Measurements from ENCODE around the gene CYGB. TPM values are rescaled to one million over a fixed set of nuclear protein-coding genes. Genes with fewer than 3 reads are reported as not detected.
"Not testable (repeated sequence)": the region's sequence is repeated elsewhere in the genome, so short reads cannot be mapped to it uniquely, and the experiment has no call there.

Gene CYGB
- total RNA-seq, 1 experiment from 2014 or later, result 4.4 TPM

DNA sequence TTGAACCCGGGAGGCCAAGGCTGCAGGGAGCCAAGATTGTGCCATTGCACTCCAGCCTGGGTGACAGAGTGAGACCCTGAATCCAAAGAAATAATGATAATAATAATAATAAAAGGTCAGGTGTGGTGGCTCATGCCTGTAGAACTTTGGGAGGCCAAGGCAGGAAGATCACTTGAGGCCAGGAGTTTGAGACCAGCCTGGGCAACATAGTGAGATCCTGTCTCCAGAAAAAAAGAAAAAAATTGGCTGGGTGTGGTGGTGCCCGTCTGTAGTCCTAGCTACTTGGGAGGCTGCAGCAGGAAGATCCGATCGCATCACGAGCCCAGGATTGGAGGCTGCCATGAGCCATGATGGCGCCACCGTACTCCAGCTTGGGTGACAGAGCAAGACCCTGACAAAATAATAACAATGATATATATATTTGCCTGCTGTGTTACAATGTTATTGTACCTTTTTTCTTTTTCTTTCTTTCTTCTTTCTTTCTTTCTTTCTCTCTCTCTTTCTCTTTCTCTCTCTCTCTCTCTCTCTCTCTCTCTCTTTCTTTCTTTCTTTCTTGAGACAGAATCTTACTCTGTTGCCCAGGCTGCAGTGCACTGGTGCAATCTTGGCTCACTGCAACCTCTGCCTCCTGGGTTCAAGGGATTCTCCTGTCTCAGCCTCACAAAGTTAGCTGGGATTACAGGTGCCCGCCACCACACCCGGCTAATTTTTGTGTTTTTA, 3.7 kb downstream of the CYGB start:
- peaks cover 52% of the 10 kb centered on the region for H3K4me1 ChIP-seq (replicated peaks)
- not testable (repeated sequence) for H3K4me3 ChIP-seq; H3K27me3 ChIP-seq (replicated peaks); H3K27ac ChIP-seq; DNase-seq (ENCODE audit: low read depth in 1 of 2, low spot score in 2 of 2); H3K9me3 ChIP-seq (replicated peaks); H3K36me3 ChIP-seq

DNA sequence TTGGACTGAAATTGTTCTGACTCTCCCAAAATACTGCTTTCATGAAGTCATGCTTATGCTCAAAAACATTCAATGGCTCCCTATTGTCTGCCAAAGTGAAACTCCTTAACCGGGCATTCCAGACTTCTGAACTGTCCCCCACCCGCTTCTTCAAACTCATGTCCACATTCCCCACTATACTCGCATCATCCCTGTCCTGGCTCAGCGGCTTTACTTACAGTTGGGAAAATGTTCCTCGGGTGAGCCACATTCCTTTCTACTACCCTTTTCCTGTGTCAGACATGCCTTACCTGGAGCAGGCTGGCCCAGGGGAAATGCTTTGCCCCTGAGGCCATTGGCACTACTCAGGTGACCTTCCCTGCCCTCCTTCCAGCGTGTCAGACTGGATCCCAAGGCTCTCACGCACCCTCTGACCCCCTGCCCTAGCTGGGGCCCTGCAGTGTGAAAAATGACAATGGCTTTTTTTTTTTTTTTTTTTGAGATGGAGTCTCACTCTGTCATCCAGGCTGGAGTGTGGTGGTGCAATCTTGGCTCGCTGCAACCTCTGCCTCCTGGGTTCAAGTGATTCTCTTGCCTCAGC, 5.3 kb downstream of the CYGB start:
- H3K27ac ChIP-seq, result peak overlapping the region; percentile 88
- H3K9me3 ChIP-seq (replicated peaks), result no peaks in the 10 kb centered on the region
- no peak overlapping the region for H3K4me3 ChIP-seq
- no peaks in the 10 kb centered on the region for H3K36me3 ChIP-seq
- peak; percentile 66 to 76 for DNase-seq (ENCODE audit: low read depth in 1 of 2, low spot score in 2 of 2)
- peaks cover 58% of the 10 kb centered on the region for H3K4me1 ChIP-seq (replicated peaks)
- H3K27me3 ChIP-seq (replicated peaks), result no peaks in the 10 kb centered on the region

DNA sequence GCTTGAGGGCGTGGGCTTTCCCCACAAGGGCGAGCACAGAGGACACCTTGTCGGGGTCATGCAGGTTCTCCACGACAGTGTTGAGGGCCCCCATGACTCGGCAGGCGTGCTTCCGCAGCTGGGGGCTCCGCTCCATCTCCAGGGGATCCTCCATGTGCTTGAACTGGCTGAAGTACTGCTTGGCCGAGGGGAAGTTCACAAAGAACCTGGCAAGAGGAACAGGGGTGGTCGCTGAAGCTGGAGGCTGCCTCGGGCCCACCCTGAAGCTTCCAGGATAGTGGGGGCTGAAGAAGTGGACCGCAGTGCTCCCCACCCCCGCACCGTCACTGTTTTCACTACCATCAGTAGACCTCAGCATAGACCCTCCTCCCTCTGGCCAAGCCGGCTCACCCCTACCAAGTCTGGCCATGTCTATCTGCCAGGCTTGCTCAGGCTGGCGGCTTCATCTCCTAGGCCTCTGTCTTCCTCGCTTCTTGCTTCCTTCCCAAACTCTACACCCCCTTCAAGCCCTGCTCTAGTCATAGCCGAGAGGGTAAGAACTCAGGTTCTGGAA, 5.9 kb downstream of the CYGB start:
- DNase-seq (ENCODE audit: low read depth in 1 of 2, low spot score in 2 of 2), result no peak
- H3K27me3 ChIP-seq (replicated peaks), result no peaks in the 10 kb centered on the region
- H3K4me1 ChIP-seq (replicated peaks), result peaks cover 57% of the 10 kb centered on the region
- H3K4me3 ChIP-seq, result no peak overlapping the region
- H3K9me3 ChIP-seq (replicated peaks), result no peaks in the 10 kb centered on the region
- peak overlapping the region; percentile 88 for H3K27ac ChIP-seq
- H3K36me3 ChIP-seq, result no peaks in the 10 kb centered on the region

DNA sequence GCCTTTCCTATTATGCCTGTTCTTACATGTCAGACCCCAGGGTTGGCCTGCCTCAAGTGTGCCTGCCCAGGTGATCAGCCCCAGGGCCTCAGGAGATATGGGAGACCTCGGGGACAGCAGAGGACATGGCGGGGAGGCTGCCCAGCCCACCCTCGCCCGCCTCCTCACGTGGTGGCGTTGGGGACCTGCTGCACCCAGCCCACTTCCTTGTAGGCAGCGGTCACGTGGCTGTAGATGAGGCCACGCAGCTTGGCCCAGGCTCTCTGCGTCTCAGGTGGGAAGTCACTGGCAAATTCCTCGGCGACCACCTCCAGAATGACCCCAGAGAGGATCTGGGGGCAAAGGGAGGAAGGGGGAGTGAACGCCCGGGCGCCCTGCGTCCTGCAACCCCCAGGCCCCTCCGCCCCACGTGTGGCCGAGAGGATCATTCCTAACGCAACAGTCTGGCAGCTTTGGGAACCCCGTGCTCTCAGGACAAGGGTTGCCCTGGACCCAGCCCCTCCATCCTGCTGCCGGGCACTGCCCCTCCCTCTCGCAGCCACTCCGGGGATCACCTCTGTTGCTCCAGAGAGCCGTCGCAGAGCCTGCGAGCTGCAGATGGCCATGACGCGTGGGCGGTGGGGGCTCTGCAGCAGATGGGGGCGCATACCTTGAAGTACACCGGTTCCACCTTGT, 6.6 kb downstream of the CYGB start:
- no peak for DNase-seq (ENCODE audit: low read depth in 1 of 2, low spot score in 2 of 2)
- Histone ChIP-seq H3K27ac (peak overlapping the region; percentile 88), H3K27me3 (replicated peaks) (no peaks in the 10 kb centered on the region), H3K4me3 (no peak overlapping the region), H3K36me3 (no peaks in the 10 kb centered on the region), H3K9me3 (replicated peaks) (no peaks in the 10 kb centered on the region), H3K4me1 (replicated peaks) (peaks cover 57% of the 10 kb centered on the region)

DNA sequence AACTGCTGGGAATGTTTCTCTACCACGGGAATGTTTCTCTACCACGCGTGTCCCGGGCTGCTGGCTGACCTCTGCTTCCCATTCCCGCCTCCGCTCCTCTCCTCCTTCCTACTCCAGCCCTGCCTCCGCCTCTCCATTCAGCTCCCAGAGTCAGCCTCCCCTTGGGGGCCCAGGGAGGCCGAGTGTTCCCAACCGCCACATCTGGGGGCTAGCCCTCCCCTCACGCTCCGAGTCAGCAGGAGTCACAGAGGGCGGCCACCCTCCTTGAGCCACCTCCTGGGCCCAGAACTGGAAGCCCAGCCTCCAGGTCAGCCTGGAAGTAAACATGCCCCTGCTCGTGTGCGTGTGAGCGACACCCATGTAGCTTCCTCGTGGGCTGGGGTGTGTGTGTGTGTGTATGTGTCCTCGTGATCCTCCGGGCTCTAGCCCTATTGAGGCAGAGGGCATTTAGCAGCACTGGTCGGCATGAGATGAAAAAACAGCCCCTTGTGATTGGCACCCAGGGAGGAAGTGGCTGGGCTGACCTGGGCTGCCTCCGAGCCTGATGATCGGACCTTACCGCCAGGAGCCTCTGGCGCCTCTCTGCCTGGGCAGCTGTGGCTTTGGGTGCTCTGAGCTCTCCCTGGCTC, 7.3 kb downstream of the CYGB start:
- peak overlapping the region; percentile 88 for H3K27ac ChIP-seq
- DNase-seq (ENCODE audit: low read depth in 1 of 2, low spot score in 2 of 2), result peak; percentile 92 to 93
- peaks cover 62% of the 10 kb centered on the region for H3K4me1 ChIP-seq (replicated peaks)
- H3K36me3 ChIP-seq, result no peaks in the 10 kb centered on the region
- no peak overlapping the region for H3K4me3 ChIP-seq
- no peaks in the 10 kb centered on the region for H3K9me3 ChIP-seq (replicated peaks)
- H3K27me3 ChIP-seq (replicated peaks), result no peaks in the 10 kb centered on the region

DNA sequence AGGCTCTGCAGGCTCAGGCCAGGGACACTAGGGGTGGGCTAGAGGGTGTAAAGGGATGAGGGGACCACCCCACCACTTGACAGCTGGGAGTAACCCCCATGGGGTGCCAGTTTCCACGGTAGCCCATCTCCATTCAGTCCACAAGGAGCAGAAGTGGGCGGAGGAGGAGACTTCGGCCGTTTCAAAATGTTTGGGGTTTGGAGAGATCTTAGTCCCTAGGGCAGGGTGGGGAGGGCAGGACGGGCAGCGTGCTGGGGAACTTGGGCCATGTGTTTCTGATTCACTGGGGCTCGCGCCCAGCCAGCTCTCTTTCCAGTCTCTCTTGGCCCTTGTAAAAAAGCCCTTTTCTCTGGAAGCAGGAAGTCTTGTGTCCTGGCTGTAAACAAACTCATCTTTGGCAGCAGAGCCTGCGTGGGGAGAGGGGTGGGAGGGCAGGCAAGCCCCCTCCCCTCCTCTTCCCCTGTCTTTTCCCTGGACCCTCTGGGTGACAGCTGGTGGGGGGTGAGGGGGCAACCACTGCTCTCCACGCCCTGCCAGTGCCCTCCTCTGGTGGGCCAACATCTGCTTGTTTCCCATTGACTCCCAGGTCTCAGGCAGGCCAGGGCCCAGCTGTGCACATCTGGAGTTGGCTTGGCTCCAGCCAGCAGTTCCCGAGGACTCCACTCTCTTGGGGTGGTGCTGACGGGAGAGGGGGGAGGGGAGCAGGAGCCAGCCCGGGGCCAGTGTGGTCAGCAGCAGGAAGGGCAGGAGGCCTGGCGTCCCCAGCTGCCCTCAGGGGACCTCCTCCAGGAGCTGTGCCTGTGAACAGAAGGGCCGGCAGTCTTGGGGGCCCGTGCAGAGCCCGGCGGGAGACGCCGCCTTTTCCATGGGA, 8.1 kb downstream of the CYGB start:
- H3K4me3 ChIP-seq, result no peak overlapping the region
- H3K4me1 ChIP-seq (replicated peaks), result peaks cover 69% of the 10 kb centered on the region
- H3K27me3 ChIP-seq (replicated peaks), result no peaks in the 10 kb centered on the region
- H3K9me3 ChIP-seq (replicated peaks), result no peaks in the 10 kb centered on the region
- peak overlapping the region; percentile 88 for H3K27ac ChIP-seq
- peak; percentile 91 to 92 for DNase-seq (ENCODE audit: low read depth in 1 of 2, low spot score in 2 of 2)
- no peaks in the 10 kb centered on the region for H3K36me3 ChIP-seq

DNA sequence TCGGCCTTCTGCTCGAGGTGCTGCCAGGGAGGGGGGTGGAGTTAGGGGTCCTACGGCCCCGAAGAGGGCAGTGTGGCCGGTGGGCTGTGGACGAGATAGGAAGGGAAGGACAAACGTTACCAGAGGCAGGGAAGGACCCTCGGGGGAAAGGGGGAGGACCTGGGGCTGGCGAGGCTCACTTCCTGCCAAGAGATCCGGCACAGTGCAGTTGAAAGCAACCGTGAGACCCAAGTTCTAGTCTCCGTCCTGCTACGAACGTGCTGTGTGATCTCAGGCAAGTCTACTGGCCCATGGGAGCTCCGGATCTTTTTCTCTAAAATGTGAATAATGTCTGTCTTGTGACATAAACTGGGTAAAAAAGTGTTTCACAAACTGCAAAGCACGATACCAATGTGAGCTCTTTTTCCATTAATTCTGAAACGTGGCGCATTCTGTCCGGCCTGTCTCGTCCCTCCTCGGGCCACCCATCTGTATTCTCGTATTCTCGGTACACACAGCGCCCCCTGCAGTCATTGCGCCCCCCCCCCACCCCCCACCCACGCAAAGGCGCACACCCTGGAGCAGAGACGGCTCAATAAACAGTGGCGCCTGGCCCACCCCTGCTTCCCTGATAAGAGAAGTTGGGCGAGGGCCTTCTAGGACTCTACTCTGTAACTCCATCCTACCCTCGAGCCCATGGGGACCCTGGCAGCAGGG, 8.8 kb downstream of the CYGB start:
- Histone ChIP-seq H3K36me3 (no peaks in the 10 kb centered on the region), H3K4me1 (replicated peaks) (peaks cover 75% of the 10 kb centered on the region), H3K4me3 (peak overlapping the region; percentile 19), H3K9me3 (replicated peaks) (no peaks in the 10 kb centered on the region), H3K27ac (peak overlapping the region; percentile 88), H3K27me3 (replicated peaks) (no peaks in the 10 kb centered on the region)
- DNase-seq (ENCODE audit: low read depth in 1 of 2, low spot score in 2 of 2), result peak in 1 of 2 experiments; percentile 59

DNA sequence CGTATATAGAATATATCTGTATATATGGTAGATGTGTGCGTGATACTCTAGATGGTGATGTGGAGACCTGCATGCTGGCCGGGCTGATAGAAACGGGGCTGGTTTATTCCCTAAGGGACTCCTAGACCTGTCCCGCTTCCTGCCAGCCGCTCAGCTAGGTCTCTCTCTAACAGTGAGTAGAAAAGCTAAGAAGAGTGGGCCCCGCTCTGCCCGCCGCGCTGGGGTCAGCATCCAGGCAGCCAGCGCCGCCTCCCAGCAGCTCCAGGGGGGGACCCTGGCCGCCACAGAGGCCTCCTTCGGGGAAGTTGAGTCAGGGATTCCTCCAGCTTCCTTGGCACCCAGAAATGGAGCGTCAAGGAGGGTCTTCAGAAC, 9.4 kb downstream of the CYGB start:
- Histone ChIP-seq H3K27me3 (replicated peaks) (no peaks in the 10 kb centered on the region), H3K4me3 (peak overlapping the region; percentile 19), H3K27ac (peak overlapping the region; percentile 88), H3K9me3 (replicated peaks) (no peaks in the 10 kb centered on the region), H3K4me1 (replicated peaks) (peaks cover 80% of the 10 kb centered on the region), H3K36me3 (no peaks in the 10 kb centered on the region)
- peak; percentile 43 to 61 for DNase-seq (ENCODE audit: low read depth in 1 of 2, low spot score in 2 of 2)

DNA sequence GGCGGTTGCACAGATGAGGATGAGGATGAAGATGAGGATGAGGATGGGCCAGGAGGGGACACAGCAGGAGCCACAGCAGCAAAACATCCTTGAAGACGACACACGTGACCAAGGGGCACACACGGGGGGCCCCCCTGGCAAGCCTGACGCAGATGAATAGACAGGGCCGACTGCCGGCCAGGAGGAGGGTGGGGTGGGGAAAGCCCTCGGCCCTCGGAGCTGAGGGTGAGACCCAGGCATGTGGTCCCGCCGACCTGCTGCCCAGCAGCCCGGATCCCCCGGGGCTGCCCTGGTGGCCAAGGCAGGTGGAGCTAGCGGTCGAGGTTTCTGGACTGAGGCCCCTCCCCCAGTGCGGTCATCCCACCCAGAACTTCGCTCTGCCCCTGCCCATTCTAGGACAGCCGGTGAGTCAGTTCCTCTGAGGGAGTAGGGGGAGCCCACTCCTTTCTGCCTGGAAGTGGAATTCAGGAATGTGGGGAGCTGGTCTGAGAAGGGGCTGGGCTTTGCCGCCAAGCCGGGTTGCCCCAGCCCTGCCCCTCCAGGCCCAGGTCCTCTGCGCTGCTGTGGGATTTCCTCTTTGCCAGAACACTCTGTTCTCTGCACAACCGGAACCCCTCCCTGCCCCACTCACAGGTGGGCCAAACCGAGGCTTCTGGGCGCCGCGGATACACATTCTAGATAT, 9.9 kb downstream of the CYGB start:
- Histone ChIP-seq H3K4me1 (replicated peaks) (peaks cover 84% of the 10 kb centered on the region), H3K27me3 (replicated peaks) (no peaks in the 10 kb centered on the region), H3K4me3 (peak overlapping the region; percentile 19; the same call in 1 of the 2 replicates), H3K9me3 (replicated peaks) (no peaks in the 10 kb centered on the region), H3K27ac (peak overlapping the region; percentile 88), H3K36me3 (no peaks in the 10 kb centered on the region)
- peak; percentile 98 to 99 for DNase-seq (ENCODE audit: low read depth in 1 of 2, low spot score in 2 of 2)

DNA sequence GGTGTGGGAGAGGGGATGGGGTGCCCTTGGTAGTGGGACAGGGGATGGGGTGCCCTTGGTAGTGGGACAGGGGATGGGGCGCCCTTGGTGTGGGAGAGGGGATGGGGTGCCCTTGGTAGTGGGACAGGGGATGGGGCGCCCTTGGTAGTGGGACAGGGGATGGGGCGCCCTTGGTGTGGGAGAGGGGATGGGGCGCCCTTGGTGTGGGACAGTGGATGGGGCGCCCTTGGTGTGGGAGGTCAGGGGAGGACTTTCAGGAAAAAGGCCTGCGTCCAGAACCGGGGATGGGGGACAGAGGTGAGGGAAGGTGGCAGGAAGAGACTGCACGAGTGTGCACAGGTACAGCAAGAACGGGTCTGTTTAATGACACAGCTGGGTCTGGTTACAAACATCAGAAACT, 10.5 kb downstream of the CYGB start:
- H3K27ac ChIP-seq; H3K27me3 ChIP-seq (replicated peaks); H3K4me3 ChIP-seq; H3K36me3 ChIP-seq; DNase-seq (ENCODE audit: low read depth in 1 of 2, low spot score in 2 of 2); H3K9me3 ChIP-seq (replicated peaks): not testable (repeated sequence)
- H3K4me1 ChIP-seq (replicated peaks), result peaks cover 78% of the 10 kb centered on the region

DNA sequence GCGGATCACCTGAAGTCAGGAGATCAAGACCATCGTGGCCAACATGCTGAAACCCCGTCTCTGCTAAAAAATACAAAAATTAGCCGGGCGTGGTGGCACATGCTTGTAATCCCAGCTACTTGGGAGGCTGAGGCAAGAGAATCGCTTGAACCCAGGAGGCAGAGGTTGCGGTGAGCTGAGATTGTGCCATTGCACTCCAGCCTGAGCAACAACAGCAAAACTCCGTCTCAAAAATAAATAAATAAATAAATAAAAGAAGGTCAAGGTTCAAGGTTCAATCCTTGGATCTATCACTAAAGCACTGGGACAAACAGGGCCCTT, 12.0 kb downstream of the CYGB start:
- H3K27me3 ChIP-seq (replicated peaks); H3K9me3 ChIP-seq (replicated peaks); H3K36me3 ChIP-seq; H3K4me3 ChIP-seq; DNase-seq (ENCODE audit: low read depth in 1 of 2, low spot score in 2 of 2): not testable (repeated sequence)
- peaks cover 63% of the 10 kb centered on the region for H3K4me1 ChIP-seq (replicated peaks)
- H3K27ac ChIP-seq, result peak overlapping the region; percentile 30
